ENCODE data around the gene YWHAG. TPM values are rescaled to one million over a fixed set of nuclear protein-coding genes. Genes with fewer than 3 reads are reported as not detected.

The YWHAG gene
- total and polyA plus RNA-seq, 9 of the 15 experiments (the other 6 are each of a cell fraction or from before 2014, with no cell fraction given): 30.4 to 246 (median 94.5) TPM

DNA sequence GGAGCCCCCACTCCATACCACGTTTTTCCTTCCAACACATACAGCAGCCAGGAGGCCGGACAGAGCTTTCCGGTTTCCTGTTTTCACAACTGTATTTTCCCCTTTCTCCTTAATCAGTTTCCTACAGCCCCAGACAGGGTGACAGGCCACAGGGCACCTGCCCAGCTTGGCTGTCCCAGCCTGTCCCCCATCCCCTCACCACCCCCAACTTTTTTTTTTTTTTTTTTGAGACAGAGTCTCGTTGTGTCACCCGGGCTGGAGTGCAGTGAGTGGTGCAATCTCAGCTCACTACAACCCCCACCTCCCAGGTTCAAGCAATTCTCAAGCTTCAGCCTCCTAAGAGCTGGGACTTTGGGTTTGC is 66.6 kb downstream of the YWHAG start (continued):
- TF ChIP-seq, protein P1, sequence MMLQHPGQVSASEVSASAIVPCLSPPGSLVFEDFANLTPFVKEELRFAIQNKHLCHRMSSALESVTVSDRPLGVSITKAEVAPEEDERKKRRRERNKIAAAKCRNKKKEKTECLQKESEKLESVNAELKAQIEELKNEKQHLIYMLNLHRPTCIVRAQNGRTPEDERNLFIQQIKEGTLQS (IDR thresholded peaks at IDR 0.05): no peak
- TF ChIP-seq, protein P1 (CRISPR knock-in tag; conservative IDR thresholded peaks at IDR 0.05): no peak
- no peak for TF ChIP-seq NR2F6 (CRISPR knock-in tag; IDR thresholded peaks at IDR 0.05)
- TF ChIP-seq NCOA1 (IDR thresholded peaks at IDR 0.05; ENCODE audit: low read depth): no peak
- TF ChIP-seq, protein P2, sequence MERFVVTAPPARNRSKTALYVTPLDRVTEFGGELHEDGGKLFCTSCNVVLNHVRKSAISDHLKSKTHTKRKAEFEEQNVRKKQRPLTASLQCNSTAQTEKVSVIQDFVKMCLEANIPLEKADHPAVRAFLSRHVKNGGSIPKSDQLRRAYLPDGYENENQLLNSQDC (CRISPR knock-in tag; IDR thresholded peaks at IDR 0.05): no peak

DNA sequence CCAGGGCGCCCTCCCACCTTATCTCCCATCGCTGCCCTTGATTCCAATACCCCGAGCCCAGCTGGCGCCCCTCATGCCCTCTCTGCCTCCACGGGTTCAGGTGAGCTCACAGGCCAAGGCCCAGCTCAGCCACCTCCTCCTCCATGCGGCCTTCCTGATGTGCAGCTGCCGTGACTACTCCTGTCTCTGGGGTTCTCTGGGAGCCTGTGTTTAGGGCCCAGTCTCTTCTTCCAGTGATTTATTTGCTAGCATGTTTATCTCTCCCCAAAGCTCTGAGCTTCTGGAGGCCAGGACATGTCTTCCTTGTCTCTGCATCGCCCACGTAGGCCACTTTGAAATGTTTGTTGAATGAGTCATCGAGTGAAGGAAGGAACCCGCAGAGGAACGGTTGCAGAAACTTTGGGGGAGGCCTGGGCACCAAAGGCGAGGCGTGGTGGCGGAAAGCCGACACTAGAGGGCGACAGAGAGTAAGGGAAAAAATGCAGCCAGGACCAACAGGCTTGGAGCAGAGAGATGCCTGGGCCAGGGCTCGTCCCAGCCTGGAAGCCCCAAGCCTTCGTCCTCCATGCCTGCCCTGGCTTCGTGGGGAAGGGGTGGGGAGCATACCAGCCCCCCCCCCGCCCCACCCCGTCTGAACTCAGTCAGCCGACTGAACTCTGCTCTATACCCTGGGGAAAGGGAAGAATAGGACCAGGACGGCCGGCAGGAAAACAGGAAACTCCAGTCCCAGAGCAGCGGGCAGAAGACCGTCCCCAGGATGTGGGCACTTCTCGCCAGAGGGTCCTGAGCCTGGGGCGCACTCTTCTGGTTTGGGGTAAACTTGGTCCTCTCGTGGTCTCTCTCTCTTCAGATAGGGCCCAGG is 67.2 kb downstream of the YWHAG start:
- Histone ChIP-seq H4K20me1 (replicated peaks; ENCODE audit: control insufficient read depth, insufficient read depth, low read length) (no peaks in the 10 kb centered on the region), H3K4me3 (no peak overlapping the region), H3K9ac (ENCODE audit: insufficient read depth in 1 of 2, low read depth in 2 of 2, low read length in 2 of 2) (peak overlapping the region; percentile 3 to 71; a peak in 1 of 4 replicates), H3K79me2 (ENCODE audit: control insufficient read depth, insufficient read depth, low read length) (no peaks in the 10 kb centered on the region), H3K9me1 (ENCODE audit: control insufficient read depth, insufficient read depth, low read length) (no peaks in the 10 kb centered on the region), H2AFZ (ENCODE audit: low read depth, low read length) (peak overlapping the region; percentile 94), H3K9me3 (replicated peaks; ENCODE audit: control insufficient read depth, insufficient read depth, low read depth, low read length) (no peaks in the 10 kb centered on the region), H3K4me1 (replicated peaks in 1 of 2; ENCODE audit: control insufficient read depth in 2 of 2, insufficient read depth in 2 of 2, low read length in 2 of 2) (peaks cover 23 to 35% of the 10 kb centered on the region in 2 experiments), H3K36me3 (ENCODE audit: control insufficient read depth, insufficient read depth, low read length) (no peaks in the 10 kb centered on the region), H3K4me2 (ENCODE audit: insufficient read depth, low read length) (peak overlapping the region; percentile 32), H3K27me3 (ENCODE audit: control insufficient read depth in 2 of 2, insufficient read depth in 2 of 2, low read length in 2 of 2) (no peaks in the 10 kb centered on the region; a peak in 1 of 5 replicates), H3K27ac (ENCODE audit: extremely low read depth, low read depth, low read length) (peak overlapping the region; percentile 38; the same call in 1 of the 3 replicates)
- peak; percentile 90 to 96 (median 90) for DNase-seq (ENCODE audit: extremely low read depth in 1 of 4, low spot score in 3 of 4)
- peak; percentile 93 for ATAC-seq
- intact Hi-C loops (cut with micrococcal nuclease) (loop anchor here (1.0 kb wide), 2 partner anchors 23 to 113 kb away; no protein-coding TSS in a partner anchor), in situ Hi-C loops (cut with MboI) (no loop called here)
- WGBS (ENCODE audit: insufficient coverage, low coverage, missing lambda C conversion rate): 21% methylated on average over 28 of the region's 30 CpGs
- FAIRE-seq: peak; percentile 100
- ChIA-PET POLR2A (interaction anchor here (0.6 to 1.0 kb wide), 4 partner anchors 18 to 125 kb away, joined by 3 to 5 read pairs (median 4); no protein-coding TSS in a partner anchor), CTCF (ENCODE audit: low intra/inter-chr PET ratio) (interaction anchor here (0.8 to 5.3 kb wide), 3 partner anchors 23 to 72 kb away, joined by 3 to 111 read pairs (median 5); no protein-coding TSS in a partner anchor)
- no TSS peak for BruUV-seq (replicated peaks)
- TF ChIP-seq ZNF695 (CRISPR knock-in tag; IDR thresholded peaks at IDR 0.05): no peak
- TF ChIP-seq ZNF766 (CRISPR knock-in tag; conservative IDR thresholded peaks at IDR 0.05): 0 out of 2 replicates have a peak, but pooled peaks have one; percentile 42
- TF ChIP-seq KLF16 (IDR thresholded peaks at IDR 0.05): peak; percentile 70
- peak; percentile 66 for TF ChIP-seq CBFB (CRISPR knock-in tag; IDR thresholded peaks at IDR 0.05)
- peak; percentile 76 for TF ChIP-seq FOXK1 (CRISPR knock-in tag; IDR thresholded peaks at IDR 0.05; ENCODE audit: borderline replicate concordance)
- no peak for TF ChIP-seq ZBTB1 (CRISPR knock-in tag; IDR thresholded peaks at IDR 0.05; ENCODE audit: borderline replicate concordance, low read depth)
- TF ChIP-seq SIN3A (IDR thresholded peaks at IDR 0.05; ENCODE audit: borderline replicate concordance in 2 of 2, control insufficient read depth in 1 of 2, low read depth in 2 of 2, low read length in 2 of 2): no peak
- peak; percentile 56; the same call in 1 of the 2 replicates for TF ChIP-seq GATA2 (CRISPR knock-in tag; IDR thresholded peaks at IDR 0.05)
- peak; percentile 95 for TF ChIP-seq SMARCA4 (IDR thresholded peaks at IDR 0.05)
- TF ChIP-seq SMARCA5 (IDR thresholded peaks at IDR 0.05): peak; percentile 98
- TF ChIP-seq TFAP4 (CRISPR knock-in tag; IDR thresholded peaks at IDR 0.05; ENCODE audit: borderline replicate concordance): peak; percentile 85; the same call in 1 of the 2 replicates
- TF ChIP-seq MEF2A (IDR thresholded peaks at IDR 0.05; ENCODE audit: control insufficient read depth, low read depth, low read length): 0 out of 2 replicates have a peak, but pooled peaks have one; percentile 27
- TF ChIP-seq ARID1B (IDR thresholded peaks at IDR 0.05): peak; percentile 89
